ENCODE results near the gene GOPC. TPM values are rescaled to one million over a fixed set of nuclear protein-coding genes. Genes with fewer than 3 reads are reported as not detected.
A peak's percentile ranks its signal among the peaks of the same experiment; 100 is the strongest.

The GOPC gene
- total and polyA plus RNA-seq, 2 donors (not counting 3 experiments of a cell fraction or from before 2014, with no cell fraction given): 7.8 to 22.8 TPM

DNA sequence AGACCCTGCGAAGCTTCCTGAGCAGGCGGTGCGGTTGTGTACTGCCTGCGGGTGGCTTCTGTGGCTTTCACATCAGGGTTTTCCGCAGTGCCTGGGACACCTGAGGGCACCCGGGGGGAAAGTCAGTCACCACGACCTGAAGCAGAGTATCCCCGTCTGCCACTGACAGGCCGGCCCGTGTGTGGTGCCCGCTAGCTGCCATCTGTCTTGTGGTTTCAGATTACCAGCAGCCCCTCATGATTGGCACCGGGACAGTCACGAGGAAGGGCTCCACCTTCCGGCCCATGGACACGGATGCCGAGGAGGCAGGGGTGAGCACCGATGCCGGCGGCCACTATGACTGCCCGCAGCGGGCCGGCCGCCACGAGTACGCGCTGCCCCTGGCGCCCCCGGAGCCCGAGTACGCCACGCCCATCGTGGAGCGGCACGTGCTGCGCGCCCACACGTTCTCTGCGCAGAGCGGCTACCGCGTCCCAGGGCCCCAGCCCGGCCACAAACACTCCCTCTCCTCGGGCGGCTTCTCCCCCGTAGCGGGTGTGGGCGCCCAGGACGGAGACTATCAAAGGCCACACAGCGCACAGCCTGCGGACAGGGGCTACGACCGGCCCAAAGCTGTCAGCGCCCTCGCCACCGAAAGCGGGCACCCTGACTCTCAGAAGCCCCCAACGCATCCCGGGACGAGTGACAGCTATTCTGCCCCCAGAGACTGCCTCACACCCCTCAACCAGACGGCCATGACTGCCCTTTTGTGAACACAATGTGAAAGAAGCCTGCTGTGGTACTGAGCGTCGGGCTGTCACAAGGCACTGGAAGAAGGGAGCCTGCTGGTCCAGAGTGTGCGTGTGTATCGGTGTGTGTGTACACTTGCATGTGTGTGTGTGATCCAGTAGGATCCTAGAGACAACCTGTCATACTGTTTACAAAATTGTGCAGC, 54.4 kb downstream of the GOPC start:
- DNase-seq (ENCODE audit: low read depth, low spot score): peak; percentile 64
- Histone ChIP-seq H2AFZ (ENCODE audit: low read depth, low read length) (no peak overlapping the region), H3K4me3 (replicated peaks in 1 of 3; ENCODE audit: insufficient read depth in 1 of 3, low read depth in 1 of 3, low read length in 3 of 3) (peak overlapping the region in 2 of 3 experiments; percentile 8 to 24), H3K9me1 (replicated peaks; ENCODE audit: control insufficient read depth, extremely low read depth, insufficient read depth, low read length) (no peaks in the 10 kb centered on the region), H3K9me3 (replicated peaks; ENCODE audit: control insufficient read depth, insufficient read depth, low read length) (no peaks in the 10 kb centered on the region), H3K27me3 (ENCODE audit: control insufficient read depth in 2 of 2, insufficient read depth in 2 of 2, low read length in 2 of 2) (no peaks in the 10 kb centered on the region), H3K79me2 (ENCODE audit: control insufficient read depth, insufficient read depth, low read length) (peaks cover 8% of the 10 kb centered on the region), H3K36me3 (ENCODE audit: control insufficient read depth in 2 of 2, extremely low read depth in 1 of 2, insufficient read depth in 2 of 2, low read length in 2 of 2) (peaks cover 9 to 19% of the 10 kb centered on the region in 2 experiments), H3K27ac (ENCODE audit: insufficient read depth, low read depth, low read length) (peak overlapping the region; percentile 75), H3K4me2 (ENCODE audit: insufficient read depth, low read length) (peak overlapping the region; percentile 60), H4K20me1 (replicated peaks; ENCODE audit: control insufficient read depth, extremely low read depth, insufficient read depth, low read length) (no peaks in the 10 kb centered on the region), H3K9ac (replicated peaks; ENCODE audit: extremely low read depth, insufficient read depth, low read length) (peak overlapping the region; percentile 41), H3K4me1 (ENCODE audit: control insufficient read depth, extremely low read depth, insufficient read depth, low read length) (peaks cover 35% of the 10 kb centered on the region)
- POLR2A ChIA-PET: interaction anchor here (1.0 to 1.7 kb wide), 2 partner anchors 55 to 65 kb away, joined by 3 to 8 read pairs; partner anchors contain the start of gene GOPC
- intact Hi-C loops (cut with micrococcal nuclease): loop anchor here (1.0 kb wide), 3 partner anchors 13 to 66 kb away; partner anchors contain the start of genes DCBLD1 and GOPC
- CTCF ChIA-PET: interaction anchor here (0.8 to 14.9 kb wide), 10 partner anchors 10 to 98 kb away, joined by 3 to 333 read pairs (median 4); partner anchors contain the start of gene DCBLD1
- BruUV-seq (replicated peaks): no TSS peak
- TF ChIP-seq, protein P1, sequence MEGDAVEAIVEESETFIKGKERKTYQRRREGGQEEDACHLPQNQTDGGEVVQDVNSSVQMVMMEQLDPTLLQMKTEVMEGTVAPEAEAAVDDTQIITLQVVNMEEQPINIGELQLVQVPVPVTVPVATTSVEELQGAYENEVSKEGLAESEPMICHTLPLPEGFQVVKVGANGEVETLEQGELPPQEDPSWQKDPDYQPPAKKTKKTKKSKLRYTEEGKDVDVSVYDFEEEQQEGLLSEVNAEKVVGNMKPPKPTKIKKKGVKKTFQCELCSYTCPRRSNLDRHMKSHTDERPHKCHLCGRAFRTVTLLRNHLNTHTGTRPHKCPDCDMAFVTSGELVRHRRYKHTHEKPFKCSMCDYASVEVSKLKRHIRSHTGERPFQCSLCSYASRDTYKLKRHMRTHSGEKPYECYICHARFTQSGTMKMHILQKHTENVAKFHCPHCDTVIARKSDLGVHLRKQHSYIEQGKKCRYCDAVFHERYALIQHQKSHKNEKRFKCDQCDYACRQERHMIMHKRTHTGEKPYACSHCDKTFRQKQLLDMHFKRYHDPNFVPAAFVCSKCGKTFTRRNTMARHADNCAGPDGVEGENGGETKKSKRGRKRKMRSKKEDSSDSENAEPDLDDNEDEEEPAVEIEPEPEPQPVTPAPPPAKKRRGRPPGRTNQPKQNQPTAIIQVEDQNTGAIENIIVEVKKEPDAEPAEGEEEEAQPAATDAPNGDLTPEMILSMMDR (IDR thresholded peaks at IDR 0.05; ENCODE audit: extremely low read depth in 1 of 2, insufficient read depth in 1 of 2, low read depth in 1 of 2, low read length in 2 of 2): peak in 1 of 2 donors; percentile 7
- TF ChIP-seq GATA2 (IDR thresholded peaks at IDR 0.05; ENCODE audit: insufficient read depth, insufficient read length, low read depth, low read length): no peak
- no peak for TF ChIP-seq EZH2 (IDR thresholded peaks at IDR 0.05; ENCODE audit: borderline replicate concordance, low read depth, low read length, severe bottlenecking)
- TF ChIP-seq POLR2A (IDR thresholded peaks at IDR 0.05; ENCODE audit: low read depth, low read length): no peak
- TF ChIP-seq JUN (IDR thresholded peaks at IDR 0.05; ENCODE audit: borderline replicate concordance, insufficient read depth, insufficient read length, low read depth): no peak
- no peak for TF ChIP-seq POLR2AphosphoS5 (IDR thresholded peaks at IDR 0.05; ENCODE audit: insufficient read depth, low read depth, low read length)
- TF ChIP-seq MYC (IDR thresholded peaks at IDR 0.05; ENCODE audit: low read depth, low read length): no peak
- TF ChIP-seq, protein P2, sequence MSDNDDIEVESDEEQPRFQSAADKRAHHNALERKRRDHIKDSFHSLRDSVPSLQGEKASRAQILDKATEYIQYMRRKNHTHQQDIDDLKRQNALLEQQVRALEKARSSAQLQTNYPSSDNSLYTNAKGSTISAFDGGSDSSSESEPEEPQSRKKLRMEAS (IDR thresholded peaks at IDR 0.05; ENCODE audit: insufficient read depth, insufficient read length): peak; percentile 62
- TF ChIP-seq FOS (IDR thresholded peaks at IDR 0.05; ENCODE audit: borderline replicate concordance, insufficient read depth, low read length): no peak
- no peak for FAIRE-seq
- dilution Hi-C loops (cut with MboI; ENCODE audit: extremely low pct_ligation_motif_present, low sequenced_read_pairs): no loop called here
